ENCODE results near the gene PRDM15.

DNA sequence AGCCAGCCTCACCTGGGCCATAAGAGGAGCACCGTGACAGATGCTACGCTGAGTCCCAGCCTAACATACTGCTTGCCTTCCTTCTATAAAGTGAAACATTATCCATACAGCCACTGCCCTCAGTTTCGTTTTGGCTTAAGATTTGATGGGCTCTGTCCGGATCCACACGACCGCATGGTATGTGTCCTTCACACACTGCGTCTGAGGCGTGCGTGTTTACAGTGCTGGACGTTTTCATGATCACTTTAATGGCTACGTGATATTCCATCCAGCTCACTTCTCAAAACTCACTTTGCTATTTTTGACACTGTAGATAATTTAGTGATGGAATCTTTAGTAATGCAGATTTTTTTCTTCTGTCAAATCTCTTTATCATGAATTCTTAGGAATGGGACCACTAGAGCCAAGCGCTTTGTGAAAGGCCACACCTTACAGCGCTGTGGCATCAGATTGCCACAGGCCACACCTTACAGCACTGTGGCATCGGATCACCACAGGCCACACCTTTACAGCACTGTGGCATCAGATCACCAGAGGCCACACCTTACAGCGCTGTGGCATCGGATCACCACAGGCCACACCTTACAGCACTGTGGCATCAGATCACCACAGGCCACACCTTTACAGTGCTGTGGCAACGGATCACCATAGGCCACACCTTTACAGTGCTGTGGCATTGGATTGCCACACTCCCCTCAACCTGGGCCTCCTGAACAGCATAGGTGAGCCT, 47.1 kb downstream of the PRDM15 start:
- TF ChIP-seq, protein P1, sequence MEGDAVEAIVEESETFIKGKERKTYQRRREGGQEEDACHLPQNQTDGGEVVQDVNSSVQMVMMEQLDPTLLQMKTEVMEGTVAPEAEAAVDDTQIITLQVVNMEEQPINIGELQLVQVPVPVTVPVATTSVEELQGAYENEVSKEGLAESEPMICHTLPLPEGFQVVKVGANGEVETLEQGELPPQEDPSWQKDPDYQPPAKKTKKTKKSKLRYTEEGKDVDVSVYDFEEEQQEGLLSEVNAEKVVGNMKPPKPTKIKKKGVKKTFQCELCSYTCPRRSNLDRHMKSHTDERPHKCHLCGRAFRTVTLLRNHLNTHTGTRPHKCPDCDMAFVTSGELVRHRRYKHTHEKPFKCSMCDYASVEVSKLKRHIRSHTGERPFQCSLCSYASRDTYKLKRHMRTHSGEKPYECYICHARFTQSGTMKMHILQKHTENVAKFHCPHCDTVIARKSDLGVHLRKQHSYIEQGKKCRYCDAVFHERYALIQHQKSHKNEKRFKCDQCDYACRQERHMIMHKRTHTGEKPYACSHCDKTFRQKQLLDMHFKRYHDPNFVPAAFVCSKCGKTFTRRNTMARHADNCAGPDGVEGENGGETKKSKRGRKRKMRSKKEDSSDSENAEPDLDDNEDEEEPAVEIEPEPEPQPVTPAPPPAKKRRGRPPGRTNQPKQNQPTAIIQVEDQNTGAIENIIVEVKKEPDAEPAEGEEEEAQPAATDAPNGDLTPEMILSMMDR (IDR thresholded peaks at IDR 0.05; ENCODE audit: extremely low read depth in 1 of 2, insufficient read depth in 1 of 2, low read depth in 1 of 2, low read length in 2 of 2): no peak
- no peak for TF ChIP-seq POLR2AphosphoS5 (IDR thresholded peaks at IDR 0.05; ENCODE audit: insufficient read depth, low read depth, low read length)
- no peak for TF ChIP-seq POLR2A (IDR thresholded peaks at IDR 0.05; ENCODE audit: low read depth, low read length)
- TF ChIP-seq GATA2 (IDR thresholded peaks at IDR 0.05; ENCODE audit: insufficient read depth, insufficient read length, low read depth, low read length): no peak
- TF ChIP-seq, protein P2, sequence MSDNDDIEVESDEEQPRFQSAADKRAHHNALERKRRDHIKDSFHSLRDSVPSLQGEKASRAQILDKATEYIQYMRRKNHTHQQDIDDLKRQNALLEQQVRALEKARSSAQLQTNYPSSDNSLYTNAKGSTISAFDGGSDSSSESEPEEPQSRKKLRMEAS (IDR thresholded peaks at IDR 0.05; ENCODE audit: insufficient read depth, insufficient read length): no peak
- no peak for TF ChIP-seq MYC (IDR thresholded peaks at IDR 0.05; ENCODE audit: low read depth, low read length)
- no peak for TF ChIP-seq EZH2 (IDR thresholded peaks at IDR 0.05; ENCODE audit: borderline replicate concordance, low read depth, low read length, severe bottlenecking)
- no peak for TF ChIP-seq FOS (IDR thresholded peaks at IDR 0.05; ENCODE audit: borderline replicate concordance, insufficient read depth, low read length)
- no peak for TF ChIP-seq JUN (IDR thresholded peaks at IDR 0.05; ENCODE audit: borderline replicate concordance, insufficient read depth, insufficient read length, low read depth)
